Spleen (tissue), 7 donors: ENCODE data around the gene LPP.

Experiments
- CTCF ChIP-seq, 11 experiments: fragments of 200-600 bp in 7 of 11; fragments of 450-650 bp in 4 of 11; sonication (generic) in 4 of 11; IDR thresholded peaks in 8 of 11; conservative IDR thresholded peaks in 3 of 11; 1 replicate in 7 of 11; 2 replicates in 4 of 11; pipeline versions ENCODE4 v1.4.0 to v1.8.0; 2016 to 2021; ENCODE audit warnings: antibody characterized with exemption in 11 of 11, inconsistent platforms in 4 of 11, mild to moderate bottlenecking in 1 of 11
- POLR2A ChIP-seq, 3 donors: fragments of 450-650 bp; IDR thresholded peaks; one replicate each; pipeline ENCODE4 v1.5.1; 2017; ENCODE audit warnings: antibody characterized with exemption in 3 of 3, mild to moderate bottlenecking in 1 of 3
- donor health status: DM: no; HTN: no; CAD: no; lungs with moderate emphysema.
- donor health status: DM: no; HTN: no; CAD: no.
- donor health status: DM: no; HTN: no; CAD: no.

- no peak for TF ChIP-seq CTCF (IDR thresholded peaks at IDR 0.05 in 8 of 11, conservative IDR thresholded peaks at IDR 0.05 in 3 of 11)
- TF ChIP-seq POLR2A (IDR thresholded peaks at IDR 0.05), result no peak
Measured at GRCh38 chr3:188331166-188331565, 177.2 kb downstream of the LPP start.
